Parathyroid adenoma (tissue), 2 donors: ENCODE measurements around the gene RYR3.

Experiments
- H2AFZ ChIP-seq: fragments of 300-600 bp; sonication (generic); one replicate; pipeline ENCODE4 v1.7.0; 2017; ENCODE audit warnings: antibody characterized with exemption, mild to moderate bottlenecking
- H3K27ac ChIP-seq: fragments of 300-600 bp; sonication (generic); one replicate; pipeline ENCODE4 v1.7.0; 2017
- H3K27me3 ChIP-seq: fragments of 300-600 bp; sonication (generic); one replicate; pipeline ENCODE4 v1.7.0; 2017; ENCODE audit warnings: low read length; ENCODE audit not compliant: control insufficient read depth, insufficient read depth
- H3K36me3 ChIP-seq: fragments of 300-600 bp; sonication (generic); one replicate; pipeline ENCODE4 v1.7.0; 2017; ENCODE audit warnings: low read length; ENCODE audit not compliant: control insufficient read depth, insufficient read depth
- H3K4me1 ChIP-seq: fragments of 300-600 bp; sonication (generic); one replicate; pipeline ENCODE4 v1.7.0; 2017; ENCODE audit warnings: control low read depth
- H3K4me2 ChIP-seq: fragments of 300-600 bp; sonication (generic); one replicate; pipeline ENCODE4 v1.7.0; 2017; ENCODE audit warnings: low read length
- H3K4me3 ChIP-seq: fragments of 300-600 bp; sonication (generic); one replicate; pipeline ENCODE4 v1.7.0; 2017; ENCODE audit warnings: low read depth, low read length
- H3K79me2 ChIP-seq: fragments of 300-600 bp; sonication (generic); one replicate; pipeline ENCODE4 v1.7.0; 2017; ENCODE audit warnings: control low read depth
- H3K9ac ChIP-seq: fragments of 300-600 bp; sonication (generic); one replicate; pipeline ENCODE4 v1.7.0; 2017; ENCODE audit warnings: mild to moderate bottlenecking
- H3K9me3 ChIP-seq: fragments of 300-600 bp; sonication (generic); one replicate; pipeline ENCODE4 v1.7.0; 2017; ENCODE audit warnings: low read length; ENCODE audit not compliant: control insufficient read depth
- TF ChIP-seq, protein P1 (sequence below): fragments of 300-600 bp; sonication (generic); IDR thresholded peaks from one replicate; pipeline ENCODE4 v1.7.0; 2017; ENCODE audit warnings: antibody characterized with exemption, mild to moderate bottlenecking
- donor health status: primary hyperparathyroidism.

The RYR3 gene

DNA sequence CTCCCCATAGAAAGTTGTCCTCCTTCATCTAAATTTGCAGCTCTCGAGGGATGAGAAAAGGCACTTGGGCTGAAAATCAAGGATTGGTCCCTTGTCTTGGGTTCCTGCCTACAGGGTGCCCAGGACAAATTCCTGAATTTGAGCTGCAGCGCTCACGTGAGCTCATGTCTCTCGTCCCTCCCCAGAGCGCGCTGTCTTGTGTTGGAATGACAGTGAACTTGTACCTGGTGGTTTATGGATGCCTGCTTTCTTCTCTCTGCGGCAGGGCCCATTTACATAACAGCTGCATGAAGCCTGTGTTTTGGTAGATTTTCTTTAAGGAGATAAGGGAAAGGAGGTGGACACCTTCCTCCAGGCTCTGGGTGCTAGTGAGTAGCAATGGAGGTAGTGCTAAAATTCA, 4.3 kb downstream of the RYR3 start:
- no peak overlapping the region for H3K4me3 ChIP-seq
- no peaks in the 10 kb centered on the region for H3K27me3 ChIP-seq
- H3K4me1 ChIP-seq = no peaks in the 10 kb centered on the region
- TF ChIP-seq, protein P1, sequence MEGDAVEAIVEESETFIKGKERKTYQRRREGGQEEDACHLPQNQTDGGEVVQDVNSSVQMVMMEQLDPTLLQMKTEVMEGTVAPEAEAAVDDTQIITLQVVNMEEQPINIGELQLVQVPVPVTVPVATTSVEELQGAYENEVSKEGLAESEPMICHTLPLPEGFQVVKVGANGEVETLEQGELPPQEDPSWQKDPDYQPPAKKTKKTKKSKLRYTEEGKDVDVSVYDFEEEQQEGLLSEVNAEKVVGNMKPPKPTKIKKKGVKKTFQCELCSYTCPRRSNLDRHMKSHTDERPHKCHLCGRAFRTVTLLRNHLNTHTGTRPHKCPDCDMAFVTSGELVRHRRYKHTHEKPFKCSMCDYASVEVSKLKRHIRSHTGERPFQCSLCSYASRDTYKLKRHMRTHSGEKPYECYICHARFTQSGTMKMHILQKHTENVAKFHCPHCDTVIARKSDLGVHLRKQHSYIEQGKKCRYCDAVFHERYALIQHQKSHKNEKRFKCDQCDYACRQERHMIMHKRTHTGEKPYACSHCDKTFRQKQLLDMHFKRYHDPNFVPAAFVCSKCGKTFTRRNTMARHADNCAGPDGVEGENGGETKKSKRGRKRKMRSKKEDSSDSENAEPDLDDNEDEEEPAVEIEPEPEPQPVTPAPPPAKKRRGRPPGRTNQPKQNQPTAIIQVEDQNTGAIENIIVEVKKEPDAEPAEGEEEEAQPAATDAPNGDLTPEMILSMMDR = no peak
- H3K4me2 ChIP-seq = no peak overlapping the region
- H3K9ac ChIP-seq = no peak overlapping the region
- no peaks in the 10 kb centered on the region for H3K36me3 ChIP-seq
- H3K79me2 ChIP-seq = no peaks in the 10 kb centered on the region
- no peak overlapping the region for H2AFZ ChIP-seq
- H3K9me3 ChIP-seq = no peaks in the 10 kb centered on the region
- H3K27ac ChIP-seq = no peak overlapping the region

DNA sequence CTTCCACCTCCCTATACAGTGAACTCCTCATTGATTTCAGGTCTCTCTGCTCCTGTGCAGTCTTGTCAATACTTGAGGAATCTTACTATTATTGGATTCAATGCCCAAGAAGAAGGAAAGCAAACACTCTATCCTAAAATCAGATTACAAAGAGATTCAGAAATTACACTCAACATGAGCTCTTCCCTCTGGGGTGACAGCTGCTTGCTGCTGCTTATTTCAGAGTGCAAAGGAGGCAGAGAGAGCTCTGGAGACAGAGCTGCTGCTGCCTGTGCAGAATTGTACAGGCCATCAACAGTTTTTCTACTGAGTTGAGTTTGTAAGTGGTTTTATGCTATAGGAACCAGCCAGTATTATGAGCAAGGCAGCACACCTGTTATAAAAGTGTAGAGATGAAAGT, 7.1 kb downstream of the RYR3 start:
- Histone ChIP-seq H3K4me2 (no peak overlapping the region), H3K4me1 (no peaks in the 10 kb centered on the region), H3K79me2 (no peaks in the 10 kb centered on the region), H3K36me3 (no peaks in the 10 kb centered on the region), H3K27ac (no peak overlapping the region), H2AFZ (no peak overlapping the region), H3K27me3 (no peaks in the 10 kb centered on the region), H3K4me3 (no peak overlapping the region), H3K9ac (no peak overlapping the region), H3K9me3 (no peaks in the 10 kb centered on the region)
- TF ChIP-seq, protein P1 = no peak

DNA sequence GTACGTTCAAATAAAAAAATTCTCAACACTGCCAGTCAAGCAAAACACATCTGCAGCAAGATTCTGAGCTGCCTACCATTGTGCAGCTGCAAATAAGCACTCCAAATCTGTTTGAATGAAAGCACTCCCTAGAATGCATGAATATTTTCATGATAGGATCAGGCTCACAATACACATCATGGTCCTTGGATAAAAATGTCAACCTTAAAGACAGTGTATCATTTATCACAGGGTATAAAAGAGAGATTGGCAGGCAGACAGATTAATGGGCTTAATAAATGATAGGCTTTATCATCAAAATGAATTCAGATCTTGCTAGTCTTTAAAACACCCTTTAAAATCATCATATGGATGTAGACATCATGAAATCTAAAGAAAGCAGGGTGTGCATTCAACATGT, 9.2 kb downstream of the RYR3 start:
- H3K4me1 ChIP-seq = no peaks in the 10 kb centered on the region
- H3K9ac ChIP-seq = no peak overlapping the region

DNA sequence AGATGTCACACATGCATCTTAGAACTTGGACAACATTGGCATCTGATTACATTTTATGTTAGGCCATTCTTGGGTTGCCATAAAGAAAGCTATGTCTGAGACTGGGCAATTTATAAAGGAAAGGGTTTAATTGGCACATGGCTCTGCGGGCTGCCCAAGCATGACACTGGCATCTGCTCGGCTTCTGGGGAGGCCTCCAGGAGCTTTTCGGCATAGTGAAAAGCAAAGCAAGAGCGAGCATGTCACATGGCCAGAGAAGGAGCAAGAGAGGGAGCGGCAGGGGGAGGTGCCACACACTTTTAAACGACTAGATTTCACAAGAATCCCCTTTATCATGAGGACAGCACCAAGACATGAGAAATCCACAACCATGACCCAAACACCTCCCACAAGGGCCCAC, 11.3 kb downstream of the RYR3 start:
- Histone ChIP-seq H3K4me1 (no peaks in the 10 kb centered on the region), H3K9me3 (no peaks in the 10 kb centered on the region), H3K27me3 (no peaks in the 10 kb centered on the region), H3K4me3 (no peak overlapping the region), H3K4me2 (no peak overlapping the region), H3K9ac (no peak overlapping the region), H3K36me3 (no peaks in the 10 kb centered on the region), H3K27ac (no peak overlapping the region), H2AFZ (no peak overlapping the region), H3K79me2 (no peaks in the 10 kb centered on the region)
- TF ChIP-seq, protein P1 = no peak

More for the DNA sequence above, 9.2 kb downstream of the RYR3 start:
- H3K36me3 ChIP-seq = no peaks in the 10 kb centered on the region
- H3K4me3 ChIP-seq = no peak overlapping the region
- TF ChIP-seq, protein P1 = no peak
- no peak overlapping the region for H3K4me2 ChIP-seq
- H3K9me3 ChIP-seq = no peaks in the 10 kb centered on the region
- H3K27me3 ChIP-seq = no peaks in the 10 kb centered on the region
- H2AFZ ChIP-seq = no peak overlapping the region
- no peaks in the 10 kb centered on the region for H3K79me2 ChIP-seq
- no peak overlapping the region for H3K27ac ChIP-seq

DNA sequence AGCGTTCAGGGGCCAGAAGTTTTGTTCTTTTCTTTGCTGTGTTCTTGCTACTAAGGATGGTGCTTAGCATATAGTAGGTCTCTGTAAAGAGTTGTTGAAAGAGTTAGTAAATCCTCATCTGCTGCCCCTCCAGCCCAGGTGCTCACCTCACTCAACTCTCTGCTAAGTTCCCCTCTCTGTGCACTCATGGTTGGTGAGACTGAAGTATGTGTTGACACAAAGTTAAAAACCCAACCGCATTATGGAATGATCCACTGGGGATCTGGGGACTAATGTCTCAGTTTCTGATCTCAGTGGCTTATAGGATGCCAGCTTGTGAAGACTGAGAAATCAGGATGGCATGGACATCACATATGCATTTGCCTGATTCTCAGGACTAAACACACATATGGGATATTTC, 13.8 kb downstream of the RYR3 start:
- no peak overlapping the region for H3K4me3 ChIP-seq
- no peaks in the 10 kb centered on the region for H3K4me1 ChIP-seq
- H3K4me2 ChIP-seq = no peak overlapping the region
- no peaks in the 10 kb centered on the region for H3K27me3 ChIP-seq
- no peaks in the 10 kb centered on the region for H3K79me2 ChIP-seq
- H3K27ac ChIP-seq = no peak overlapping the region
- H2AFZ ChIP-seq = no peak overlapping the region
- TF ChIP-seq, protein P1 = no peak
- no peaks in the 10 kb centered on the region for H3K9me3 ChIP-seq
- H3K9ac ChIP-seq = no peak overlapping the region
- H3K36me3 ChIP-seq = no peaks in the 10 kb centered on the region
